ENCODE data around the gene ANTXR2. TPM values are rescaled to one million over a fixed set of nuclear protein-coding genes. Genes with fewer than 3 reads are reported as not detected.

ANTXR2 gene
- total RNA-seq, 2 experiments from 2014 or later, result 3.0 to 3.6 TPM

- POLR2A ChIA-PET, result no interaction called here
- DNase-seq (no peak), ATAC-seq (no peak)
- Mint-ChIP-seq H3K4me3 (no peak overlapping the region), H3K36me3 (ENCODE audit: low read depth) (no peaks in the 10 kb centered on the region), H3K9me3 (no peaks in the 10 kb centered on the region), H3K27ac (no peak overlapping the region), H3K4me1 (ENCODE audit: low read depth) (no peaks in the 10 kb centered on the region), H3K27me3 (no peaks in the 10 kb centered on the region)
- intact Hi-C loops (cut with micrococcal nuclease), result no loop called here
- CTCF ChIA-PET, result no interaction called here
- TF ChIP-seq, protein P1, sequence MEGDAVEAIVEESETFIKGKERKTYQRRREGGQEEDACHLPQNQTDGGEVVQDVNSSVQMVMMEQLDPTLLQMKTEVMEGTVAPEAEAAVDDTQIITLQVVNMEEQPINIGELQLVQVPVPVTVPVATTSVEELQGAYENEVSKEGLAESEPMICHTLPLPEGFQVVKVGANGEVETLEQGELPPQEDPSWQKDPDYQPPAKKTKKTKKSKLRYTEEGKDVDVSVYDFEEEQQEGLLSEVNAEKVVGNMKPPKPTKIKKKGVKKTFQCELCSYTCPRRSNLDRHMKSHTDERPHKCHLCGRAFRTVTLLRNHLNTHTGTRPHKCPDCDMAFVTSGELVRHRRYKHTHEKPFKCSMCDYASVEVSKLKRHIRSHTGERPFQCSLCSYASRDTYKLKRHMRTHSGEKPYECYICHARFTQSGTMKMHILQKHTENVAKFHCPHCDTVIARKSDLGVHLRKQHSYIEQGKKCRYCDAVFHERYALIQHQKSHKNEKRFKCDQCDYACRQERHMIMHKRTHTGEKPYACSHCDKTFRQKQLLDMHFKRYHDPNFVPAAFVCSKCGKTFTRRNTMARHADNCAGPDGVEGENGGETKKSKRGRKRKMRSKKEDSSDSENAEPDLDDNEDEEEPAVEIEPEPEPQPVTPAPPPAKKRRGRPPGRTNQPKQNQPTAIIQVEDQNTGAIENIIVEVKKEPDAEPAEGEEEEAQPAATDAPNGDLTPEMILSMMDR (IDR thresholded peaks at IDR 0.05), result no peak
These were observed 114.4 kb downstream of the ANTXR2 start for GRCh38 chr4:79958466-79959264.

GRCh38 chr4:79949178-79949577 lies 123.9 kb downstream of the ANTXR2 start:
- intact Hi-C loops (cut with micrococcal nuclease), result no loop called here

GRCh38 chr4:79948739-79949138 lies 124.3 kb downstream of the ANTXR2 start:
- no peak overlapping the region for H3K27ac Mint-ChIP-seq

More at GRCh38 chr4:79949178-79949577, 123.9 kb downstream of the ANTXR2 start:
- CTCF ChIA-PET, result no interaction called here
- no peak overlapping the region for H3K4me3 Mint-ChIP-seq
- H3K4me1 Mint-ChIP-seq (ENCODE audit: low read depth), result peaks cover 4% of the 10 kb centered on the region
- no peaks in the 10 kb centered on the region for H3K36me3 Mint-ChIP-seq (ENCODE audit: low read depth)
- no peaks in the 10 kb centered on the region for H3K9me3 Mint-ChIP-seq
- H3K27ac Mint-ChIP-seq, result no peak overlapping the region
- TF ChIP-seq, protein P1 (IDR thresholded peaks at IDR 0.05), result no peak
- POLR2A ChIA-PET, result interaction anchor here (0.6 kb wide), 1 partner anchor 10 kb away, joined by 3 read pairs; no protein-coding TSS in a partner anchor
- H3K27me3 Mint-ChIP-seq, result no peaks in the 10 kb centered on the region
- ATAC-seq, result no peak
- DNase-seq, result no peak

GRCh38 chr4:79948261-79948660 lies 124.8 kb downstream of the ANTXR2 start:
- Mint-ChIP-seq H3K36me3 (ENCODE audit: low read depth) (no peaks in the 10 kb centered on the region), H3K9me3 (no peaks in the 10 kb centered on the region), H3K27me3 (no peaks in the 10 kb centered on the region), H3K27ac (no peak overlapping the region), H3K4me1 (ENCODE audit: low read depth) (peaks cover 4% of the 10 kb centered on the region), H3K4me3 (no peak overlapping the region)
- no peak for ATAC-seq
- intact Hi-C loops (cut with micrococcal nuclease), result no loop called here
- ChIA-PET POLR2A (no interaction called here), CTCF (no interaction called here)
- DNase-seq, result no peak
- TF ChIP-seq, protein P1 (IDR thresholded peaks at IDR 0.05), result no peak

More at GRCh38 chr4:79948739-79949138, 124.3 kb downstream of the ANTXR2 start:
- H3K27me3 Mint-ChIP-seq, result no peaks in the 10 kb centered on the region
- H3K4me3 Mint-ChIP-seq, result no peak overlapping the region
- POLR2A ChIA-PET, result no interaction called here
- H3K4me1 Mint-ChIP-seq (ENCODE audit: low read depth), result peaks cover 4% of the 10 kb centered on the region
- intact Hi-C loops (cut with micrococcal nuclease), result no loop called here
- H3K36me3 Mint-ChIP-seq (ENCODE audit: low read depth), result no peaks in the 10 kb centered on the region
- H3K9me3 Mint-ChIP-seq, result no peaks in the 10 kb centered on the region
- DNase-seq (no peak), ATAC-seq (no peak)
- CTCF ChIA-PET, result no interaction called here
- TF ChIP-seq, protein P1 (IDR thresholded peaks at IDR 0.05), result no peak

- CTCF ChIA-PET, result no interaction called here
These were observed 125.6 kb downstream of the ANTXR2 start for GRCh38 chr4:79947386-79947785.

More at GRCh38 chr4:79947386-79947785, 125.6 kb downstream of the ANTXR2 start:
- Mint-ChIP-seq H3K27ac (no peak overlapping the region), H3K4me3 (no peak overlapping the region), H3K4me1 (ENCODE audit: low read depth) (peaks cover 4% of the 10 kb centered on the region), H3K9me3 (no peaks in the 10 kb centered on the region), H3K27me3 (no peaks in the 10 kb centered on the region), H3K36me3 (ENCODE audit: low read depth) (no peaks in the 10 kb centered on the region)
- intact Hi-C loops (cut with micrococcal nuclease), result no loop called here
- DNase-seq, result no peak
- POLR2A ChIA-PET, result no interaction called here
- no peak for ATAC-seq
- TF ChIP-seq, protein P1 (IDR thresholded peaks at IDR 0.05), result no peak

Measured in activated CD8-positive, alpha-beta T cell treated with anti-CD3 and anti-CD28 coated beads for 36 hours (primary cell).